ENCODE data around the gene ALX4.

ALX4 gene

DNA sequence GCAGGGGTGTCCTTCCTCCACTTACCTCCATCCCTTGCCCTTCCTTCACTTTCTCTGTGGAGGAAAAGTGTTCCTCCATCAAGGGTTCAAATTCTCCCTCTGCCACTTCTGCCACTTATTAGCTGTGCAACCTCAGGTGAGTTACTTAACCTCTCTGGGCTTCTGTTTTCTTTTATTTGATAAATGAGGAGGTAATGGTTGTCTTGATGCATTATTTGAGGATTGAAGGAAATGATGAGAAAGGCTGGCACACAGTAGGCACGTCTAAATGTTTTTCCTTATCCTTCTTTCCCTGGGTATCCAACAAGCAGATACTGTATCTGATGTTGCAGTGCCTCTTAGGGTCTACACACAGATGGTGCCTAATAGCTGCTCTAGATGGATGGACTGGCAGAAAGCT, 14.3 kb upstream of the ALX4 start:
- H2BK5ac ChIP-seq (ENCODE audit: low read depth, low read length, poor library complexity): no peak overlapping the region
- no peaks in the 10 kb centered on the region for H3K79me2 ChIP-seq (ENCODE audit: control insufficient read depth, insufficient read depth, low read length, poor library complexity)
- H4K12ac ChIP-seq (ENCODE audit: low read depth, low read length): no peak overlapping the region
- no peak overlapping the region for H3K4me3 ChIP-seq (ENCODE audit: low read depth, low read length)
- no peak overlapping the region for H2BK12ac ChIP-seq (ENCODE audit: low read length)
- H3K36me3 ChIP-seq (ENCODE audit: control insufficient read depth in 1 of 2, insufficient read depth in 2 of 2, low read length in 2 of 2): no peaks in the 10 kb centered on the region
- H4K91ac ChIP-seq (ENCODE audit: low read depth, low read length): no peak overlapping the region
- DNase-seq: no peak
- H3K14ac ChIP-seq (ENCODE audit: low read length): no peak overlapping the region
- peaks cover 4% of the 10 kb centered on the region for H3K9me3 ChIP-seq (ENCODE audit: insufficient read depth, low read depth, low read length)
- peaks cover 41% of the 10 kb centered on the region for H3K27me3 ChIP-seq (ENCODE audit: insufficient read depth, low read length)
- H2BK120ac ChIP-seq (ENCODE audit: insufficient read depth, low read length, poor library complexity): no peak overlapping the region
- H3K23ac ChIP-seq (ENCODE audit: low read length): no peak overlapping the region
- no peak overlapping the region for H3K27ac ChIP-seq (ENCODE audit: low read depth, low read length)
- no peak overlapping the region for H2AK5ac ChIP-seq (ENCODE audit: low read length)
- H2AFZ ChIP-seq (ENCODE audit: insufficient read depth, low read length, poor library complexity): no peak overlapping the region
- no peak overlapping the region for H4K8ac ChIP-seq (ENCODE audit: low read depth, low read length)
- no peak overlapping the region for H3K18ac ChIP-seq (ENCODE audit: low read length)
- H3K9ac ChIP-seq (ENCODE audit: low read length): no peak overlapping the region
- WGBS (ENCODE audit: extremely low coverage, insufficient coverage, insufficient read length): no CpG with 5 or more reads among the region's 1 CpG
- H3K4me2 ChIP-seq (ENCODE audit: low read length): no peak overlapping the region
- no peaks in the 10 kb centered on the region for H3K79me1 ChIP-seq (ENCODE audit: low read length)
- peaks cover 2 to 4% of the 10 kb centered on the region in 2 experiments for H3K4me1 ChIP-seq (ENCODE audit: control insufficient read depth in 1 of 2, insufficient read depth in 2 of 2, low read length in 2 of 2)
- H3K4ac ChIP-seq (ENCODE audit: low read depth, low read length): no peak overlapping the region

DNA sequence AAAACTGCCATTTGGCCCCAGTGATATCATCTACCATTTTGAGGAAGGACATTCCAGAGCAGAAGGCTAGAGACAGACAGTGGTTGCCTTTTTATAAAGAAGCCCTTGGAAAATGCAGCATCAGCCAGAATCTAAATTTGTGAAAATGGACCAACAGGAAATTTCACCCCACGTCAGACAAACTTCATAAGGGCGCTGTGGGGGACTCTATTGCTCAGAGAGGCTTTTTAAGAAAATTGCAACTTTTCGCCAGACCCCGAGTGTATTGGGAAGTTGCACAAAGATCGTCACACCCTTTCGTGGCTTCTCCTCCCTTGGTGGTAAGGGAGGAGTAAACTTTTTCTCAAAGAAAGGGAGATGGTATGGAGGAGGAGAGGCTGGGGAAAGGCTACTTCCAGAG, 12.3 kb upstream of the ALX4 start:
- H3K79me1 ChIP-seq (ENCODE audit: low read length): no peaks in the 10 kb centered on the region
- no peak overlapping the region for H2BK5ac ChIP-seq (ENCODE audit: low read depth, low read length, poor library complexity)
- no peak overlapping the region for H2BK12ac ChIP-seq (ENCODE audit: low read length)
- H4K91ac ChIP-seq (ENCODE audit: low read depth, low read length): no peak overlapping the region
- no peak overlapping the region for H2BK120ac ChIP-seq (ENCODE audit: insufficient read depth, low read length, poor library complexity)
- H3K27me3 ChIP-seq (ENCODE audit: insufficient read depth, low read length): peaks cover 61% of the 10 kb centered on the region
- no peak overlapping the region for H4K8ac ChIP-seq (ENCODE audit: low read depth, low read length)
- no peak for DNase-seq
- no peak overlapping the region for H3K4me3 ChIP-seq (ENCODE audit: low read depth, low read length)
- no peaks in the 10 kb centered on the region for H3K79me2 ChIP-seq (ENCODE audit: control insufficient read depth, insufficient read depth, low read length, poor library complexity)
- H2AFZ ChIP-seq (ENCODE audit: insufficient read depth, low read length, poor library complexity): no peak overlapping the region
- WGBS (ENCODE audit: extremely low coverage, insufficient coverage, insufficient read length): no CpG with 5 or more reads among the region's 6 CpGs
- H3K4me2 ChIP-seq (ENCODE audit: low read length): no peak overlapping the region
- H4K12ac ChIP-seq (ENCODE audit: low read depth, low read length): no peak overlapping the region
- H3K27ac ChIP-seq (ENCODE audit: low read depth, low read length): no peak overlapping the region
- no peak overlapping the region for H2AK5ac ChIP-seq (ENCODE audit: low read length)
- H3K9me3 ChIP-seq (ENCODE audit: insufficient read depth, low read depth, low read length): peaks cover 5% of the 10 kb centered on the region
- H3K14ac ChIP-seq (ENCODE audit: low read length): no peak overlapping the region
- no peak overlapping the region for H3K9ac ChIP-seq (ENCODE audit: low read length)
- no peak overlapping the region for H3K4ac ChIP-seq (ENCODE audit: low read depth, low read length)
- H3K36me3 ChIP-seq (ENCODE audit: control insufficient read depth in 1 of 2, insufficient read depth in 2 of 2, low read length in 2 of 2): no peaks in the 10 kb centered on the region
- peaks cover 2 to 4% of the 10 kb centered on the region in 2 experiments for H3K4me1 ChIP-seq (ENCODE audit: control insufficient read depth in 1 of 2, insufficient read depth in 2 of 2, low read length in 2 of 2)
- no peak overlapping the region for H3K18ac ChIP-seq (ENCODE audit: low read length)
- H3K23ac ChIP-seq (ENCODE audit: low read length): no peak overlapping the region

DNA sequence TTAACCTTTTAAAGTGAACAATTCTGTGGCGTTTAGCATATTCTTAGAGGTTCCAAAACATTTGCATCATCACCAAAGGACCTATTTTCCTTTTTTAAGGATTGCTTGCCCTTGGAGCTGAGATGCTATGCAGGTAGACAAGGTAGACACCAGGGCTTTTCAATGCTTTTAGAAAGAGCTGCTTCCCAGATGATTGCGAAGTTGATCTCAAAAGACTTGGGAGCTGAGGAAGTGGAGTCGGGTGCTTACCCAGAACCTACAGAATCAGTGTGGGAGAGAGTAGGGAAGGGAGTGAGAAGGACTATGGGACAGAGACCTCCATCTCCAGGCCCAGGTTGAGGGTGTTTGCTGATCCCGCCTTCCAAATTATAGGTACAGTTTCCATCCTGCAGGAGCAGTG, 11.1 kb upstream of the ALX4 start:
- Histone ChIP-seq H3K79me1 (ENCODE audit: low read length) (no peaks in the 10 kb centered on the region), H3K36me3 (ENCODE audit: control insufficient read depth in 1 of 2, insufficient read depth in 2 of 2, low read length in 2 of 2) (no peaks in the 10 kb centered on the region), H3K79me2 (ENCODE audit: control insufficient read depth, insufficient read depth, low read length, poor library complexity) (no peaks in the 10 kb centered on the region), H3K18ac (ENCODE audit: low read length) (no peak overlapping the region), H3K4me2 (ENCODE audit: low read length) (no peak overlapping the region), H2AK5ac (ENCODE audit: low read length) (no peak overlapping the region), H3K4ac (ENCODE audit: low read depth, low read length) (no peak overlapping the region), H4K91ac (ENCODE audit: low read depth, low read length) (no peak overlapping the region), H3K9me3 (ENCODE audit: insufficient read depth, low read depth, low read length) (peaks cover 5% of the 10 kb centered on the region), H3K23ac (ENCODE audit: low read length) (no peak overlapping the region), H2BK5ac (ENCODE audit: low read depth, low read length, poor library complexity) (no peak overlapping the region), H4K8ac (ENCODE audit: low read depth, low read length) (no peak overlapping the region), H3K27me3 (ENCODE audit: insufficient read depth, low read length) (peaks cover 73% of the 10 kb centered on the region), H3K27ac (ENCODE audit: low read depth, low read length) (no peak overlapping the region), H3K4me1 (ENCODE audit: control insufficient read depth in 1 of 2, insufficient read depth in 2 of 2, low read length in 2 of 2) (peaks cover 5 to 11% of the 10 kb centered on the region in 2 experiments), H3K14ac (ENCODE audit: low read length) (no peak overlapping the region), H2AFZ (ENCODE audit: insufficient read depth, low read length, poor library complexity) (no peak overlapping the region), H3K9ac (ENCODE audit: low read length) (no peak overlapping the region), H2BK120ac (ENCODE audit: insufficient read depth, low read length, poor library complexity) (no peak overlapping the region), H4K12ac (ENCODE audit: low read depth, low read length) (no peak overlapping the region), H3K4me3 (ENCODE audit: low read depth, low read length) (no peak overlapping the region), H2BK12ac (ENCODE audit: low read length) (no peak overlapping the region)
- no CpG with 5 or more reads among the region's 4 CpGs for WGBS (ENCODE audit: extremely low coverage, insufficient coverage, insufficient read length)
- DNase-seq: no peak

DNA sequence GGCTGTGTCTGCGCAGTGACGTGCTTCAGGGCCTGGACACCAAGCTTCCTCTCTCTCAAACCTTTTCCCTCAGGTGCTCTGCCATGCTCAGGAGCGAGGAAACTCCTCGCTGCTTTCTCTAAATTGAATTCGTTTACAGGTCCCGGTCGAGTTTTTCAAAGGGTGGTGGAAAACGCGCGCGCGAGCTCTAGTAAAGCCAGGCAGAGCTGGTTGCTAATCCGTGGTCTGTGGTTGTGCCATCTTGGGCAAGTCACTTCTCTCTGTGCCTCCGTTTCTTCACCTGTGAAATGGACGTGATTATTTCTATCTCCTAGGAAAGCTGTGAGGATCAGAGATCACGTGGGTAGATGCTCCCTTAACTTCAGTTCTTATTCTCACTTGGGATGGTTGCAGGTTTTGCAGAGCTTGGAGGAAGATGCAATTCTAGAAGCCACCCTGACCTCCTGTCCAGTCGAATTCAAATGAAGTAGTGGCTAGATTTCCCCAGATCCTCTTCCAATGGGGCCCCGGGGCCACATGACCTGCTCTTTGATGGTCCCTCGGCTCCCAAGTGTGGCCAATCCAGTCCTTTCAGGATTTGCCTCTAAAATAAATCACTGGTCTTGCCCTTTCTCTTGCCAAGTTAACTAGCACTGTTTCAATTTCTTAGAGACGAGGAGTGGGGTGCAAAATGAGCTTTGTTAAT, 10.5 kb upstream of the ALX4 start:
- Histone ChIP-seq H3K23ac (ENCODE audit: low read length) (no peak overlapping the region), H3K4me3 (ENCODE audit: low read depth, low read length) (no peak overlapping the region), H3K36me3 (ENCODE audit: control insufficient read depth in 1 of 2, insufficient read depth in 2 of 2, low read length in 2 of 2) (no peaks in the 10 kb centered on the region), H2BK12ac (ENCODE audit: low read length) (no peak overlapping the region), H3K79me1 (ENCODE audit: low read length) (no peaks in the 10 kb centered on the region), H3K27ac (ENCODE audit: low read depth, low read length) (no peak overlapping the region), H3K79me2 (ENCODE audit: control insufficient read depth, insufficient read depth, low read length, poor library complexity) (no peaks in the 10 kb centered on the region), H2AFZ (ENCODE audit: insufficient read depth, low read length, poor library complexity) (no peak overlapping the region), H3K18ac (ENCODE audit: low read length) (no peak overlapping the region), H4K12ac (ENCODE audit: low read depth, low read length) (no peak overlapping the region), H2BK5ac (ENCODE audit: low read depth, low read length, poor library complexity) (no peak overlapping the region), H3K4me1 (ENCODE audit: control insufficient read depth in 1 of 2, insufficient read depth in 2 of 2, low read length in 2 of 2) (peaks cover 8 to 13% of the 10 kb centered on the region in 2 experiments), H4K8ac (ENCODE audit: low read depth, low read length) (no peak overlapping the region), H3K4me2 (ENCODE audit: low read length) (no peak overlapping the region), H3K4ac (ENCODE audit: low read depth, low read length) (no peak overlapping the region), H3K14ac (ENCODE audit: low read length) (no peak overlapping the region), H2AK5ac (ENCODE audit: low read length) (no peak overlapping the region), H3K27me3 (ENCODE audit: insufficient read depth, low read length) (peaks cover 77% of the 10 kb centered on the region), H2BK120ac (ENCODE audit: insufficient read depth, low read length, poor library complexity) (no peak overlapping the region), H4K91ac (ENCODE audit: low read depth, low read length) (no peak overlapping the region), H3K9ac (ENCODE audit: low read length) (no peak overlapping the region), H3K9me3 (ENCODE audit: insufficient read depth, low read depth, low read length) (peaks cover 5% of the 10 kb centered on the region)
- no CpG with 5 or more reads among the region's 20 CpGs for WGBS (ENCODE audit: extremely low coverage, insufficient coverage, insufficient read length)
- DNase-seq: no peak
